ENCODE data around the gene ZNF836. TPM values are rescaled to one million over a fixed set of nuclear protein-coding genes. Genes with fewer than 3 reads are reported as not detected.

ZNF836 gene
- total and polyA plus RNA-seq, 7 donors, result 1.3 to 6.4 (median 3.8) TPM

DNA sequence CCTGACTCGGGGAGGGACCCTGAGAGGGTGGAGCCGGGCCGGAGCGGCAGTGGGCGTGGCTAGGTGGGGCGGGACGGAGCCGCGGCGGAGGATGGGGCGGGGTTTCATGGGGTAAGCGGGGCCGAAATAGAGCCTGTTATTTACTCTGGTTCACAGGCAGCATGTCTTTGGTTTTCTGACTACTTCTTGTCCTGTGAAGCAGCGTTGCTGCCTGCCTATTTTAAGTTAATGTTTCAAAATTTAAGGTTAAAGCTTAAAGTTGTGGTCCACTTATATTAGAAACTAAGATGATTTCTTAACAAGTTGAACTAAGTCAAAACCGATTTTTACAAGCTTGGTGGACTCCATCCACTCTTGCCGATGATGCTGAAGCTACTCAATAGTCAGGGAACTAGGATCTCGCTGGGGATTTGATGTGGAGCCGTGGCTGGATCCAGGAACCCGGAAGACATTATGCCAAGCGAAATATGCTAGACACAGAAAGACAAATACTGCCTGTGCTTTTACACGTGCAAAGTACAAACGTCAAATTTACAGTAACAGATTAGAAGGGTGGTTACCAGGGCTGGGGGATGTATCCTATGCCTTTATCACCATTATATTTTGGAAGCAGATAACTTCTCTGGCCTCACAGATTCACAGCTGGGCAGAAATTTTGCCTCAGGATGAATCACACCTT is 31.2 kb downstream of the ZNF836 start:
- 4 to 9% (median 8%) methylated on average over 22 of the region's 22 CpGs for WGBS, 3 donors
- H3K4me1 ChIP-seq, result peaks cover 17% of the 10 kb centered on the region
- no peaks in the 10 kb centered on the region for H3K36me3 ChIP-seq (ENCODE audit: insufficient read depth in 1 of 2, low read depth in 1 of 2)
- TF ChIP-seq, protein P1, sequence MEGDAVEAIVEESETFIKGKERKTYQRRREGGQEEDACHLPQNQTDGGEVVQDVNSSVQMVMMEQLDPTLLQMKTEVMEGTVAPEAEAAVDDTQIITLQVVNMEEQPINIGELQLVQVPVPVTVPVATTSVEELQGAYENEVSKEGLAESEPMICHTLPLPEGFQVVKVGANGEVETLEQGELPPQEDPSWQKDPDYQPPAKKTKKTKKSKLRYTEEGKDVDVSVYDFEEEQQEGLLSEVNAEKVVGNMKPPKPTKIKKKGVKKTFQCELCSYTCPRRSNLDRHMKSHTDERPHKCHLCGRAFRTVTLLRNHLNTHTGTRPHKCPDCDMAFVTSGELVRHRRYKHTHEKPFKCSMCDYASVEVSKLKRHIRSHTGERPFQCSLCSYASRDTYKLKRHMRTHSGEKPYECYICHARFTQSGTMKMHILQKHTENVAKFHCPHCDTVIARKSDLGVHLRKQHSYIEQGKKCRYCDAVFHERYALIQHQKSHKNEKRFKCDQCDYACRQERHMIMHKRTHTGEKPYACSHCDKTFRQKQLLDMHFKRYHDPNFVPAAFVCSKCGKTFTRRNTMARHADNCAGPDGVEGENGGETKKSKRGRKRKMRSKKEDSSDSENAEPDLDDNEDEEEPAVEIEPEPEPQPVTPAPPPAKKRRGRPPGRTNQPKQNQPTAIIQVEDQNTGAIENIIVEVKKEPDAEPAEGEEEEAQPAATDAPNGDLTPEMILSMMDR (IDR thresholded peaks at IDR 0.05), result no peak
- H3K9me3 ChIP-seq, result peaks cover 4% of the 10 kb centered on the region
- H3K27ac ChIP-seq, result peak overlapping the region; percentile 93
- peak overlapping the region; percentile 98 for H3K4me3 ChIP-seq
- ATAC-seq, result peak in 3 of 4 donors; percentile 100
- DNase-seq, result no peak
- intact Hi-C loops (cut with DNase I), result loop anchor here (2.0 to 5.0 kb wide), 2 partner anchors 31 to 47 kb away; partner anchors contain the start of gene ZNF836 (in 2 of the 2)
- H3K27me3 ChIP-seq (ENCODE audit: insufficient read depth in 3 of 3, low read length in 2 of 3), result no peaks in the 10 kb centered on the region

DNA sequence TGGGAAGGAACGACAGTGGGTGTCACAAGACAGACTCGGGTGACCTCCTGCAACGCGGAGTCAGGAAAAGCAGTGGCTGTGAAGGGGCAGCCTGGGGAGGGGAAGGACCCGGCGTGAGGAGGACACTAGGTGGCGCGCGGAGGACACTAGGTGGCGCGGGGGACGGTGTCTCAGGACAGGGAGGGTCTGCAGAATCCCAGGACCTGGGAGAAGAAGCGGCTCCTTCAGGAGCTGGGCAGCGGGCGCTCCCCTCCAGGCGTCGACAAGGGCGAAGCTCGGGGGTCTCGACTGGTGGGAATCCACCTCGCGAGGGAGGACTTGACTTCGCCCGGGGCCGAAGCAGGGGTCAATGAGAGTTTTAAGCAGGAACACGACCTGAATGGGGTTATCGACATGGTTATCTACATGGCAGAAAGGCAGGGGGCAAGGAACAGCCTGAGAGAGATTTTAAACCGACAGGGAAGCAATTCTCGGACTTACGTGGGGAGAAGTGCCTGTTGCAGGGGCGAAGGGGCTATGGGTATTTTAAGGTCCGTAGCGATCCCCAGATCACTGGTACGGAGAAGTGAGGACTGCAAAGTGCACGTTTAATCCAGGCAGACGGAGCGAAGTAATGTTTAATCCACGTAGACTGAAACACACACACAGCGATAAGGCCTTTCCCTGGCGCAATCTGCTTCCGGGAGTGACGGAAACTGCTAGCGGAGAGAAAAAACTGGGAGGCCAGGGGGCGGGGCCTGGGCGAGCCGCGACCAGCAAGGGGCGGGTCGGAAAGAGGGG is 32.0 kb downstream of the ZNF836 start, which contains the start of gene ZNF616:
TSS of gene ZNF616 (minus strand) at position 687 of the 780 bp plus-strand sequence. CDS start 9,426 bp downstream, outside the sequence.
- Histone ChIP-seq H3K36me3 (ENCODE audit: insufficient read depth in 1 of 2, low read depth in 1 of 2) (no peaks in the 10 kb centered on the region), H3K27me3 (ENCODE audit: insufficient read depth in 3 of 3, low read length in 2 of 3) (no peaks in the 10 kb centered on the region), H3K27ac (peak within 1 kb of the TSS; percentile 93), H3K4me3 (peak within 1 kb of the TSS; percentile 98), H3K9me3 (peaks cover 4% of the 10 kb centered on the region), H3K4me1 (peaks cover 17% of the 10 kb centered on the region)
- TF ChIP-seq, protein P1 (IDR thresholded peaks at IDR 0.05), result peak; percentile 79
- WGBS, 3 donors, result 0% methylated on average over 49 of the region's 49 CpGs
- intact Hi-C loops (cut with DNase I), result loop anchor here (1.0 to 5.0 kb wide), 3 partner anchors 31 to 98 kb away; partner anchors contain the start of gene ZNF836 (in 2 of the 2)
- DNase-seq (peak; percentile 98 to 99), ATAC-seq (peak; percentile 93 to 99 (median 95))

DNA sequence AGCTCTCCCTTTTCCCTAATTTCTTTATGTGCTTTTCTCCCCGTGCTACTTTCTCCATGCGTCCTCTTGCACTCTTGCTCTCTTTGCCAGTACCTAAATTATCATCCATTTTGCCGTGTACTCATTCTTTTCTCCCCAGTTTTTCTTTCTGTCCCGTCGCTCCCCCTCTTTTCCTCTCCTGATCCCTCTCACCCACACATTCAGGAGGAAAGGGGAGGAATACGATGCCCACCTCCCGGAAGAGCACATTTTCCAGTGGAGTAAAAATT is 32.5 kb downstream of the ZNF836 start:
- TF ChIP-seq, protein P1 (IDR thresholded peaks at IDR 0.05), result no peak
- peaks cover 17% of the 10 kb centered on the region for H3K4me1 ChIP-seq
- peaks cover 4% of the 10 kb centered on the region for H3K9me3 ChIP-seq
- H3K4me3 ChIP-seq, result peak overlapping the region; percentile 98
- WGBS, 3 donors, result 0% methylated on average over 7 of the region's 7 CpGs
- DNase-seq (no peak), ATAC-seq (no peak)
- no peaks in the 10 kb centered on the region for H3K36me3 ChIP-seq (ENCODE audit: insufficient read depth in 1 of 2, low read depth in 1 of 2)
- intact Hi-C loops (cut with DNase I), result loop anchor here (1.0 kb wide), 1 partner anchor 98 kb away; no protein-coding TSS in a partner anchor
- H3K27me3 ChIP-seq (ENCODE audit: insufficient read depth in 3 of 3, low read length in 2 of 3), result no peaks in the 10 kb centered on the region
- H3K27ac ChIP-seq, result peak overlapping the region; percentile 93

DNA sequence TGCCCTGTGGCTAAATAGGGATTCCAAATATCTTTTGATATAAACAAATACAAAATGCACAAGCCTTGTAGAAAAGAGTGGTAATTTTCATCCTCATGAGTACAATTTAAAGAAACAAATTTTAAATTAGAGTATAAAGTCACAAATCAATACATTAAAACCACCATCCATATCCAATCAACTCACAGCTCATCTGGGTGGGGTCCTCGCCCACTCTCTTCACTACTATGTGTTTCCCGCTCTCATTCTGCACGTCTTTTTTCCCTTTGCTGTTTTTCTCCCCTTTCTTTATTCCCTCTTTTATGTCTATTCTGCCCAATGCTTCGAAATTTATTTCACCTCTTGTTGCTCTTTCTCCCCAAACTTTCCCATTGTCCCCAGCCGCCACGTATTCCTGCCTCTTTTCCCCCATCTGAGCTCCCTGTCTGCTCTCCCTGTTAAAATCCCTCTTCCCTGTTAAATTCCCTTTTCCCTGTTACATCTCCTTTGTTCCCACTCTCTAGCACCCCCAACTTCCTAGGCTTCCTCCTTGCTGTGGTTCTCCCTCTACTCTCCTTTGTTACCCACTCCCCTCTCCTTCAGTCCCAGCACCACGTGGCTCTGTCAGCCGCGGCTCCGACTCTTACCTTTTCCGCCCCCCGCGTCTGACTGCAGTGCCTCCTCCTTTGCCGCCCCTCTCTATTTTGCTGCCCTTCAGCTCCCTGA is 33.0 kb downstream of the ZNF836 start:
- TF ChIP-seq, protein P1 (IDR thresholded peaks at IDR 0.05), result no peak
- H3K27ac ChIP-seq, result peak overlapping the region; percentile 93
- ATAC-seq, result no peak
- no peaks in the 10 kb centered on the region for H3K36me3 ChIP-seq (ENCODE audit: insufficient read depth in 1 of 2, low read depth in 1 of 2)
- peaks cover 17% of the 10 kb centered on the region for H3K4me1 ChIP-seq
- H3K27me3 ChIP-seq (ENCODE audit: insufficient read depth in 3 of 3, low read length in 2 of 3), result no peaks in the 10 kb centered on the region
- intact Hi-C loops (cut with DNase I), result no loop called here
- 9 to 10% (median 9%) methylated on average over 14 of the region's 14 CpGs for WGBS, 3 donors
- no peak for DNase-seq
- H3K9me3 ChIP-seq, result no peaks in the 10 kb centered on the region
- peak overlapping the region; percentile 98 for H3K4me3 ChIP-seq
